NCI-H1436 (cell line): ENCODE results near the gene CORO6.

ENCODE experiments used
- DNase-seq: peaks from one replicate; lab custom pipeline; 2025; lab: John Stamatoyannopoulos, UW

Gene CORO6

GRCh38 chr17:29590411-29591145 lies 32.1 kb downstream of the CORO6 start:
- DNase-seq = peak; percentile 74

DNA sequence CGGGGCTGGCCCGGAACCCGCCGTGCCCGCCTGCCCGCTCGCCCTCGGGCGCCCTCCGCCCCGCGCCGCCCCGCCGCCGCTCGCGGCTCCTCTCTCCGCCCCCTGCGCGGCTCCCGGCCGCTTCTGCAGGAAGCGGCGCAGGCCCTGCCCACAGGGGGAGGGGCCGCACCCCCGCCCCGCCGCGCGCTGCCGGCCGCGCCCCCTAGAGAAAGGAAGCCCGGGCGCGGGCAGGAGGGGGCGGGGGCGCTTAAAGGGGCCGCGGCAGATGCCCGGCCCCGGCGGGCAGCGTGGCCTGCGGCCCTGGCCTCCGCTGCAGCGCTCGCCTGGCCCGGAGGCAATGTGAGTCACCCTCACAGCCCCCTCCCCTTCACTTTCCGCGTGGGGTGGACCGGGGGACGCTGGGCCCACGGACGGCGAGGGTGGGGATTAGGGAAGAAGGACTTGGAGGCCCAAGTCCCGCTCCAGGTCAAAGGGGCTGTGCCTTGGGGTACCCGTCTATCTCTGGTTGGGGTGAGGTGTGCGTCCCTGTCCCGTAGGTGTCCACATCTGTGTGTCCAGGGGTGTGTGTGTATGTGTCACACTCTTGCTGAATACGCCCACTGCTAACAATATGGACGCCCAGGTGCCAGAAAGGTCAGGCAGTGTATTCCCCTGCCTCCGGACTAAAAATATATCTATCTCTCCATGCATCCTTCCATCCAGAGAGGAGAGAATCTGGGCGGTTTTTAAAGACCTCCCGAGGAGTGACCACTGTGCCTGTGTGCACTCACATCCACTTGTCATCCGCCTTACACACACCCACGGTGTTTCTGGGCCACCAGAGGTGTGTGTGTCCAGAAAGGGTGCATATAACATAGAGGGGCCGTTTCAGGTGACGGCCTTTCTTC lies 32.9 kb downstream of the CORO6 start, which contains the start of gene GIT1:
GIT1 (minus strand) TSS at position 125 of the 887 bp plus-strand sequence. CDS start 270 bp downstream, outside the sequence.
- peak; percentile 91 for DNase-seq

- DNase-seq = no peak
Observed at GRCh38 chr17:29588562-29589411, 33.9 kb downstream of the CORO6 start.

DNA sequence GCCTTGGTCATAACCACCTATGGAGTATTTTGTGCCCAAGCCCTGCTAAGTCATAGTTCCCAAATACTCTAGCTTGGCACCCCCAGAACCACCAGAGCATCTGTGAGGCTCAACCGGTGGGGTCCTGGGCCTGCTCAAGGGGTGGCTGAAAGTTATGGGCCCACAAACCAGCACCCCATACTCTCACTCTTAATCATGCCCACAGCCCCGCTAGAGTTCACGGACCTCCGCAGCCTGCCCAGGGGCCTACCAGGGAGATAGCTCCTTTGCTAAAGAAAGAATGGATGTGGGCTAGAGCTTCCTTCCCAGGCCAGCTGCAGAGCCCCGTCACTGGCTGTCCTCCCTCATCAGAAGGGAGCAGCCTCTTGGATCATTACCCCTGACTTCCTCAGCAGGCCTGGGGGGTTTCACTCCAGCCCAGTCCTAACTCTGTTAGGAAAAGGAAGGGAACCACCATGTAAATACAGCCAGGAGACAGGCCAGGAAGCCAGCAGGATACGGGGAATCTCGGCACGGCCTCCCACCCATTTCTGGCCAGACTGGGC lies 34.6 kb downstream of the CORO6 start:
- no peak for DNase-seq

DNA sequence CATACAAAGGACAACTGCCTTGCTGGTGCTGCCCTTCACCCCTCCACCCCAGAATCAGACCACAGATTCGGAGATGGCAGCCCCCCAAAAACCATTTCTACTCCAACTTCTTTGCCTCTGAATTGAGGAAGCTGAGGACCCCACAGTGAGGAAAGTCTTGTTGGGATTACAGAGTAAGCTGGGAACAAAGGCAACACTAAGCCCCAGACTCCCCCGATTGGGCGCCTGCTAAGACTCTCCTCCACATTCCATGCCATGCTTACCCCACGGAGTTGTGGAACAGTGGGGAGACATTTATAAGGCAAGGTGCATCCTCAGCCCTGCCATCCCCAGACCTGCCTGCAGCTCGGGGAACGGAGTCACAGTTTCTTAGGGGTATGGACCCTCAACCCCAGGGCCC lies 35.1 kb downstream of the CORO6 start:
- DNase-seq = no peak

GRCh38 chr17:29586676-29587469 lies 35.8 kb downstream of the CORO6 start:
- DNase-seq = no peak

GRCh38 chr17:29585080-29585751 lies 37.5 kb downstream of the CORO6 start:
- DNase-seq = no peak

DNA sequence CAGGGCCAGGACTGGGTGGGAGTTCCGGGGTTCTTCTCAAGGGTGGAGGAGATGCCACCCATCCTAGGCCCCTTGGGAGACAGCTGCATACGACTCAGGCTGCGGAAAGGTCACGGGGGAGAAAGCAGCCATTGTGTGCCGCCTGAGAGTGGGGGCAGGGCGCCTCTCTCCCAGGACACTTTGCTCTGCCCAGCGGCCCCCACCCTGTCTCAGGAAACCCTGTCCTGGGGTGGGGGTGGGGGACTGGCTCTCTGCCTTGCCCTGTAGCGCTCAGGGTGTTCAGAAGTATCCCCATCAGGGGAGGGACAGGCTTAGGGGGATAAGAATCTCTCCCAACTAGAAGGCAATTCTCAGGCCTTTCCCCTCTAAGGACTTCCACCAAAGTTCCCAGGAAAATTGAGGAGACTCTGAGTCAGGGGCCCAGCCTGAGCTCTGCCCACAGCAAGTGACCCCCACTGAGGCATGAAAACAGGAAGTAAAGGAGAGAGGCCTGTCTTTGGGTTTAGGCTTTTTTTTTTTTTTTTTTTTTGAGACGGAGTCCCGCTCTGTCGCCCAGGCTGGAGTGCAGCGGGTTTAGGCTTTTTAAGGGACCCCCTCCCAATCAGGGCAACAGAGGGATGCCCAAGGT lies 38.1 kb downstream of the CORO6 start:
- DNase-seq = no peak

GRCh38 chr17:29583324-29584248 lies 39.1 kb downstream of the CORO6 start:
- no peak for DNase-seq

- no peak for DNase-seq
Observed at GRCh38 chr17:29582772-29583171, 39.9 kb downstream of the CORO6 start.

- no peak for DNase-seq
Observed at GRCh38 chr17:29582254-29582765, 40.4 kb downstream of the CORO6 start.

DNA sequence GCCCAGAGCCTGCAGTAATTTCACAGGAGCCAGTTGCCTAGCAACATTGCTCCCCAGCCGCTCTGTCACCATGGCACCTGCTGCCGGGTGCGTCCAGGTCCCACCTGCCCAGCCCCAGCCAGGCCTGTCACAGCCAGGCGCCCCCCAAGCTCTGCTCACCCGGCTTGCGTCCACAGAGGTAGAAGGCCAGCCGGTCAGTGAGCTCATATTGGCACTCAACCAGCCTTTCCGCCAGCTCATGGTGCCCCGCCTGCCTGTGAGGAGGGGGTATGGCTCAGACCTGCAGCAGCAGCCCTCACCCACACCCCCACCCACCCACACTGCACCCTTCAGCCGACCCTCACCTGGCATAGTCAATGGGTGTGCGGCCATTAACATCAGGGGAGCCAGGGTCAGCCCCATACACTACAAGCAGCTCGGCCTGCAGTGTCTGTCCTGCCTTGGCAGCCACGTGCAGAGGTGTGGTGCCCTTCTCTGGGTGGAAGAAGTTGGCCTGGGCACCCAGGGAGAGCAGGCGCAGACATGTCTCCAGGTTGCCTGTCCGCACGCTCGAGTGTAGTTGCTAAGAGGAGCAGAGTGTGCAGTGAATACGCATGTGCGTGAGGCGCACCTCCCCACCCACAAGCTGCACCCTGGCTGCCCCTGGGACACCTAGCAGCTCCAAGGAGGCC lies 41.0 kb downstream of the CORO6 start:
- peak; percentile 57 for DNase-seq

DNA sequence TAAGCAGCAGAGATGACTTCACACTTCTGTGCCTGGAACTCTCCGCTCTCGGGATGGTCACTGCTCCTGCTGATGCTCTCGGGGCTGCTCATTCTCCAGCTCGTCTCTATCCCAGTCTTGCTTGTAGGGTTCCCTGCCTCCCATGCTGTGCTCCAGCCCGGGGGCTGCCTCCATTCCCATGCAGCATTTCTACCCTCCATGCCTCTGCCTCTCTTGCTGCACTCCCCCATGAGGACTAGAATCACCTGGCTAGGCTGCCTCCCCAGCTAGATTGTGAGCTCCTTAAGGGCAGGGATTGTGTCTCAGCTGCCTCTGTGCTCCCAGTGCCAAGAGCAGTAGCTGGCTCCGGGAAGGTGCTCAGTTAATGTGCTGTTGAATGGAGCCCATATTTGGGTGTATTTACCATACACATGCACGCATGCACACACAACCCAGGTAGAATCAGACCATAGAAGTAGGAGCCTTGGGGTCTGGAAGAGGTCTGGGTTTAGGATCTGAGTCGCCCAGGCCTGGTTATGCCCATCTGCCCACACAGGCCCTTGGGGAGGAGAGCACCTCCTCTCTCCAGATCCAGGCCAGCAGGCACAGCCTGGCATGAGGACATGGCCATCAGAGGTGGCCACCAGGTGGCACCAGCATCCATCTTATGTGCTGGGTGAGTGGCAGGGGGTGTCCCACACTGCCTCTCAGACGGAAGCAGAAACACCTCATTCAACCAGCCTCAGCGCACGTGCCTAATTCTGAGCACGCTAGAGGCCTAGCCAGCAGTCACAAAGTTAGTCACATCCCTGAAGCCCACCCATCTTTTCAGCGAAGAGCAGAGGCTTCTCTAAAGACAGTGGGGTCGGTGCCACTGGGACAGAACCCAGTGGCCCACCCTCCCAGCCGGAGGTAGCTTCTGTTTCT lies 42.6 kb downstream of the CORO6 start:
- DNase-seq = peak; percentile 89

GRCh38 chr17:29578626-29579485 lies 43.9 kb downstream of the CORO6 start:
- no peak for DNase-seq

DNA sequence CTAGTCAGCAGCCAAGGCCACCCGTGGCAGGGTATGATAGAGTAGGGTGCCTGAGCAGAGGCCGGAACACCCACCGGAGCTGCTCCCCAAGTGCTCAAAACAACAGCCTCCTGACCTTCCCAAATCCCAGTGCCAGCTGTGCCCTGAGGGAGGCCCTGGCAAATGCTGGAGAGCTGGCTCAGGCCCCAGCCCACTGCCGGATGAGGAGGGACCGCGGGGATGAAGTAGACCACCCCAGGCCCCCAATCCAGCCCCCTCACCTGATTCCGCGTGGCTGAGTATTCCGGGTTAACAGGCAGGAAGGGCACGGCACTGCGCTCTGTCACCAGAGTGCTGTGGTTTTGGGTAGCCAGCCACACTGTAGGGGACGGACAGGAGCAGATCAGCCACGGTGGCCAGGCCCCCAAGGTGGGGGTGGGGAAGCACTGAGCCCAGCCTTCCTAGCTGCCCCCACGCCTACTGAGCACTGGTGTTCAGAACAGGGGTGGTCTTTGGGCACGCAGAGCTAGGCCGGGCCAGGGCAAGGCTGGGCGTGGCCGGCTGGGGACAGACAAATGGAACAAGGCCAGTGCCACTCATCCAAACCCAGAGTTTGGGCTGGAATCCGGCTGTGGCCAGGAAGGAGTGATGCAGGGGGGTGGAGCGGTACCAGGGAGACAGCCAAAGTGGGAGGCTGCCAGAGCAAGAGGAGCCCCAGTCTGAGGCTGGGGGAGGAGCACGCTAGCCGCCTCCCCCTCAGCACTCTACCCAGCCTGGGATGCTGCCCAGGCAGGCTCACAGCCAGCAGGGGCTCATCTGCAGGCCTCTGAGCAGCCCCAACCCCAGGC lies 45.1 kb downstream of the CORO6 start:
- no peak for DNase-seq
